H1 (cell line): ENCODE data around the gene GARNL3. TPM values are rescaled to one million over a fixed set of nuclear protein-coding genes. Genes with fewer than 3 reads are reported as not detected.

Source experiments
- CTCF ChIA-PET: fragments of 300-600 bp; sonication (Branson Sonifier 250); formaldehyde crosslinking; loops from one replicate; lab custom pipeline; 2021; ENCODE audit not compliant: partially characterized antibody; lab: Charles Lee
- POLR2A ChIA-PET: fragments of 300-600 bp; sonication (Branson Sonifier 250); formaldehyde crosslinking; loops from one replicate; lab custom pipeline; 2021; ENCODE audit warnings: inconsistent platforms; ENCODE audit not compliant: partially characterized antibody; lab: Charles Lee
- DNase-seq, 2 experiments: peaks; one replicate each; pipeline versions ENCODE4 v3.0.0 to v3.0.0-alpha.2; 2010 to 2022; ENCODE audit warnings: low spot score in 2 of 2, low read depth in 1 of 2, mixed read lengths in 1 of 2
- FAIRE-seq: peaks from 2 replicates; lab custom pipeline; 2011; peaks lifted over from hg19 to GRCh38; lab: Jason Lieb, UNC
- H2AFZ ChIP-seq: 2 replicates; pipeline ENCODE4 v1.8.1; 2012; ENCODE audit warnings: low read length, inconsistent platforms
- H2AK5ac ChIP-seq: 2 replicates; pipeline ENCODE4 v1.6.1; 2013; ENCODE audit warnings: low read depth, low read length
- H2BK120ac ChIP-seq: replicated peaks from 2 replicates; pipeline ENCODE3; 2013; ENCODE audit warnings: low read depth, low read length, inconsistent platforms
- H2BK12ac ChIP-seq: 2 replicates; pipeline ENCODE4 v1.6.1; 2013; ENCODE audit warnings: low read depth, low read length
- H2BK15ac ChIP-seq: 2 replicates; pipeline ENCODE4 v1.6.1; 2013; ENCODE audit warnings: low read length
- H2BK20ac ChIP-seq: 2 replicates; pipeline ENCODE4 v1.6.1; 2013; ENCODE audit warnings: low read length
- H2BK5ac ChIP-seq: 2 replicates; pipeline ENCODE4 v1.6.1; 2013; ENCODE audit warnings: low read depth, low read length
- H3K14ac ChIP-seq: 2 replicates; pipeline ENCODE4 v1.6.1; 2013; ENCODE audit warnings: inconsistent platforms; ENCODE audit not compliant: insufficient read length
- H3K18ac ChIP-seq: 2 replicates; pipeline ENCODE4 v1.6.1; 2013; ENCODE audit warnings: low read length; ENCODE audit errors: extremely low read depth
- H3K23ac ChIP-seq: 2 replicates; pipeline ENCODE4 v1.6.1; 2013; ENCODE audit warnings: inconsistent platforms; ENCODE audit not compliant: insufficient read length
- H3K23me2 ChIP-seq: 2 replicates; pipeline ENCODE4 v1.6.1; 2013; ENCODE audit warnings: low read depth, low read length
- H3K27ac ChIP-seq: 2 replicates; pipeline ENCODE4 v1.6.1; 2011; ENCODE audit warnings: low read depth, low read length, inconsistent platforms
- H3K27me3 ChIP-seq, 4 experiments: replicated peaks in 1 of 4; 1 replicate in 1 of 4; 2 replicates in 3 of 4; pipeline versions ENCODE4 v1.6.1 to v1.8.1; 2011 to 2013; ENCODE audit warnings: low read length in 3 of 4, mild to moderate bottlenecking in 3 of 4, inconsistent platforms in 2 of 4, mixed read lengths in 2 of 4, moderate library complexity in 1 of 4; ENCODE audit not compliant: control insufficient read depth in 3 of 4, insufficient read depth in 3 of 4; ENCODE audit errors: extremely low read depth in 1 of 4
- H3K36me3 ChIP-seq, 4 experiments: 2 replicates each; pipeline versions ENCODE4 v1.6.1 to v1.8.1; 2011 to 2013; ENCODE audit warnings: mild to moderate bottlenecking in 4 of 4, low read length in 3 of 4, moderate library complexity in 2 of 4, control low read depth in 1 of 4, inconsistent platforms in 1 of 4; ENCODE audit not compliant: insufficient read depth in 4 of 4, control insufficient read depth in 2 of 4
- H3K4ac ChIP-seq: replicated peaks from 2 replicates; pipeline ENCODE3; 2013; ENCODE audit warnings: low read length, low read depth, mixed read lengths, inconsistent platforms; ENCODE audit not compliant: insufficient read length
- H3K4me1 ChIP-seq, 4 experiments: replicated peaks in 1 of 4; 1 replicate in 1 of 4; 2 replicates in 3 of 4; pipeline versions ENCODE4 v1.6.1 to v1.8.1; 2011 to 2013; ENCODE audit warnings: low read length in 3 of 4, inconsistent platforms in 2 of 4, mixed read lengths in 1 of 4; ENCODE audit not compliant: insufficient read depth in 4 of 4, control insufficient read depth in 3 of 4
- H3K4me2 ChIP-seq, 2 experiments: 2 replicates each; pipeline versions ENCODE4 v1.6.1 to v1.8.1; 2011 to 2013; ENCODE audit warnings: low read depth in 2 of 2, low read length in 2 of 2, control low read depth in 1 of 2, inconsistent platforms in 1 of 2, mild to moderate bottlenecking in 1 of 2; ENCODE audit not compliant: insufficient read depth in 1 of 2
- H3K4me3 ChIP-seq, 4 experiments: fragments of 200-600, 300-600 bp in 1 of 4; sonication (generic), shearing (Covaris generic), sonication (Bioruptor Twin) in 1 of 4; 2 replicates each; pipeline versions ENCODE4 v1.5.1 to v1.8.1; 2011 to 2016; ENCODE audit warnings: low read length in 4 of 4, low read depth in 3 of 4, control low read depth in 2 of 4, inconsistent platforms in 2 of 4, mild to moderate bottlenecking in 2 of 4, mixed read lengths in 1 of 4, moderate library complexity in 1 of 4; ENCODE audit not compliant: insufficient read depth in 2 of 4; ENCODE audit errors: extremely low read depth in 1 of 4
- H3K56ac ChIP-seq: replicated peaks from 2 replicates; pipeline ENCODE3; 2013; ENCODE audit warnings: low read depth, mild to moderate bottlenecking, mixed read lengths, low read length, inconsistent platforms; ENCODE audit not compliant: insufficient read length
- H3K79me1 ChIP-seq: 2 replicates; pipeline ENCODE4 v1.6.1; 2013; ENCODE audit warnings: low read depth, low read length, control low read depth
- H3K79me2 ChIP-seq, 2 experiments: 2 replicates each; pipeline versions ENCODE4 v1.6.1 to v1.8.1; 2012 to 2013; ENCODE audit warnings: low read length in 2 of 2, mild to moderate bottlenecking in 2 of 2, inconsistent platforms in 1 of 2; ENCODE audit not compliant: insufficient read depth in 2 of 2, control insufficient read depth in 1 of 2
- H3K9ac ChIP-seq, 4 experiments: replicated peaks in 1 of 4; 1 replicate in 1 of 4; 2 replicates in 3 of 4; pipeline versions ENCODE4 v1.6.1 to v1.8.1; 2011 to 2013; ENCODE audit warnings: low read depth in 3 of 4, low read length in 3 of 4, control low read depth in 2 of 4, mild to moderate bottlenecking in 2 of 4, moderate library complexity in 2 of 4, inconsistent platforms in 1 of 4; ENCODE audit errors: extremely low read depth in 1 of 4
- H3K9me3 ChIP-seq, 2 experiments: 2 replicates each; pipeline versions ENCODE4 v1.6.1 to v1.8.1; 2012 to 2013; ENCODE audit warnings: mild to moderate bottlenecking in 2 of 2, moderate library complexity in 2 of 2, control low read depth in 1 of 2, inconsistent platforms in 1 of 2, low read depth in 1 of 2, low read length in 1 of 2, mixed read lengths in 1 of 2; ENCODE audit not compliant: insufficient read depth in 2 of 2
- H4K20me1 ChIP-seq, 2 experiments: replicated peaks in 1 of 2; 2 replicates each; pipeline versions ENCODE3 to v1.8.1; 2011 to 2013; ENCODE audit warnings: inconsistent platforms in 2 of 2, low read length in 2 of 2, mild to moderate bottlenecking in 1 of 2; ENCODE audit not compliant: insufficient read depth in 2 of 2, control insufficient read depth in 1 of 2
- H4K5ac ChIP-seq: 2 replicates; pipeline ENCODE4 v1.6.1; 2013; ENCODE audit warnings: low read length, low read depth, mixed read lengths, inconsistent platforms; ENCODE audit not compliant: insufficient read length
- H4K8ac ChIP-seq: 2 replicates; pipeline ENCODE4 v1.8.0; 2013; ENCODE audit warnings: mild to moderate bottlenecking, moderate library complexity, low read length, inconsistent platforms; ENCODE audit not compliant: insufficient read depth; ENCODE audit errors: extremely low read depth
- H4K91ac ChIP-seq: replicated peaks from 2 replicates; pipeline ENCODE3; 2013; ENCODE audit warnings: low read length, mixed read lengths, inconsistent platforms; ENCODE audit not compliant: insufficient read length
- EZH2 ChIP-seq: fragments of 200-600 bp; sonication (generic); IDR thresholded peaks from 2 replicates; pipeline ENCODE4 v1.7.1; 2012; ENCODE audit warnings: low read depth, mild to moderate bottlenecking, moderate library complexity, low read length, inconsistent platforms; ENCODE audit not compliant: severe bottlenecking
- KDM1A ChIP-seq: fragments of 200-600, 300-600 bp; sonication (generic); IDR thresholded peaks from 2 replicates; pipeline ENCODE4 v1.7.1; 2016; ENCODE audit warnings: mild to moderate bottlenecking, low read length, borderline replicate concordance
- WGBS, 2 experiments: shearing (Covaris generic) in 1 of 2; methylation state at CpG; one replicate each; pipeline versions ENCODE4 v1.1.6 to v1.1.7; 2013 to 2015; ENCODE audit warnings: low lambda C conversion rate in 2 of 2, mixed read lengths in 2 of 2, inconsistent platforms in 1 of 2, low coverage in 1 of 2, missing lambda C conversion rate in 1 of 2; ENCODE audit not compliant: insufficient replicate concordance in 2 of 2, insufficient coverage in 1 of 2, insufficient read length in 1 of 2; ENCODE audit errors: extremely low coverage in 1 of 2, missing lambda C conversion rate in 1 of 2; 5-methylcytosine and 5-hydroxymethylcytosine counted together
- polyA plus RNA-seq, 7 experiments: library from polyadenylated mRNA; depleted of rRNA in 3 of 7; stranded (reverse) in 5 of 7; unstranded in 2 of 7; fragments of >200 nt in 5 of 7; fragments of 200-250 nt in 2 of 7; gene quantifications; 1 replicate in 5 of 7; 2 replicates in 1 of 7; 4 replicates in 1 of 7; pipeline versions ENCODE4 v1.2.1 to v1.2.3, GENCODE V29; 2011 to 2013; ENCODE audit warnings: missing spikeins in 2 of 7, mixed read lengths in 2 of 7
- total RNA-seq: library from RNA; stranded (reverse); fragmentation: NEBNext Ultra II Directional; extraction: Animal tissue kit (Norgen Biotek cat#: 25700); gene quantifications from 2 replicates; pipeline ENCODE4 v1.2.1, GENCODE V29; 2021

GARNL3 gene
- total and polyA plus RNA-seq, 2 of the 8 experiments (the other 6 are each of a cell fraction or from before 2014, with no cell fraction given): 6.5 to 18.3 TPM

DNA sequence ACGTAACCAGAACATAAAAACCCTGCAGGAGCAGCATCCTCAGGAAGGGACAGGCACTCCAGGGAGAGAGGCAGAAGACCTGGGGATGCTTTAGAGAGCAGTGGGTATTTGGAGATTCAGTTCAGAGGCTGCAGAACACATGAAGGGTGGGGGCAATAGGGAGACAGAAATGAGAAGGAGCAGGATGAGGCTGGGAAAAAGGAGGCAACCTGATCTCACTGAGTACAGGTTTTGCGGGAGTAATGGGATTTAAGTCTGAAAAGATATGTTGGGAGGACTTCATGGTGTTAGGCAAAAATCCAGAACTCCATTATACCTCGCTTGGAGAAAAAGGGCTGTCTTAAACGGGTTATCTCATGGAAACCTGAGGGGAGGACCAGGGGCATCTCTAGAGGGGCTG is 41.3 kb upstream of the GARNL3 start:
- peaks cover 2 to 7% of the 10 kb centered on the region in 2 experiments for H4K20me1 ChIP-seq
- H3K9ac ChIP-seq: no peak overlapping the region
- FAIRE-seq: no peak
- no peak for DNase-seq
- no peak overlapping the region for H4K91ac ChIP-seq
- no peak overlapping the region for H3K56ac ChIP-seq
- H2AFZ ChIP-seq: no peak overlapping the region
- no peak overlapping the region for H4K5ac ChIP-seq
- H3K4me1 ChIP-seq: peaks cover 0 to 13% (median 8%) of the 10 kb centered on the region in 4 experiments; a peak in 5 of 7 replicates
- no peaks in the 10 kb centered on the region for H3K36me3 ChIP-seq
- H3K79me2 ChIP-seq: no peaks in the 10 kb centered on the region
- ChIA-PET POLR2A (interaction anchor here (1.1 to 2.3 kb wide), 5 partner anchors 13 to 227 kb away, joined by 3 to 12 read pairs (median 3); partner anchors contain the start of genes LRSAM1, RPL12 and SLC2A8), CTCF (interaction anchor here (0.9 to 3.7 kb wide), 12 partner anchors 8 to 315 kb away, joined by 3 to 16 read pairs (median 6); partner anchors contain the start of gene SLC2A8)
- peak overlapping the region; percentile 92 to 98; a peak in 3 of 4 replicates for H3K4me2 ChIP-seq
- TF ChIP-seq KDM1A: no peak
- peak; percentile 20 for TF ChIP-seq EZH2
- no peaks in the 10 kb centered on the region for H3K79me1 ChIP-seq
- no peak overlapping the region for H3K4ac ChIP-seq
- no peak overlapping the region for H2AK5ac ChIP-seq
- 79% methylated on average over 4 of the region's 4 CpGs; no CpG with 5 or more reads in 1 of the 2 experiments for WGBS, 2 experiments
- no peak overlapping the region for H3K23ac ChIP-seq
- no peak overlapping the region for H3K14ac ChIP-seq
- peaks cover 2 to 15% (median 13%) of the 10 kb centered on the region in 4 experiments; a peak in 6 of 7 replicates for H3K27me3 ChIP-seq
- H3K18ac ChIP-seq: 0 out of 2 replicates have a peak overlapping the region, but pooled peaks have one; percentile 27
- H3K27ac ChIP-seq: no peak overlapping the region
- H3K9me3 ChIP-seq: no peaks in the 10 kb centered on the region
- no peak overlapping the region for H2BK5ac ChIP-seq
- H2BK15ac ChIP-seq: 0 out of 2 replicates have a peak overlapping the region, but pooled peaks have one; percentile 22
- no peak overlapping the region for H2BK20ac ChIP-seq
- H3K23me2 ChIP-seq: peaks cover 13% of the 10 kb centered on the region
- no peak overlapping the region for H2BK12ac ChIP-seq
- H2BK120ac ChIP-seq: no peak overlapping the region
- no peak overlapping the region for H4K8ac ChIP-seq
- peak overlapping the region in 3 of 4 experiments; percentile 38 to 80 (median 56); a peak in 3 of 8 replicates for H3K4me3 ChIP-seq
